Ovary (tissue), 3 donors: ENCODE data around the gene PRRC2C.

Source experiments
- EP300 ChIP-seq: sonication (generic); formaldehyde crosslinking; IDR thresholded peaks from one replicate; pipeline ENCODE4 v1.6.1; 2017; ENCODE audit warnings: antibody characterized with exemption
- POLR2A ChIP-seq: fragments of 450-650 bp; IDR thresholded peaks from one replicate; pipeline ENCODE4 v1.6.1; 2017; ENCODE audit warnings: antibody characterized with exemption, mild to moderate bottlenecking, moderate library complexity
- TF ChIP-seq, protein P1 (sequence below), 3 donors: fragments of 450-650 bp in 2 of 3; fragments of 200-600 bp in 1 of 3; IDR thresholded peaks; one replicate each; pipeline versions ENCODE4 v1.5.1 to v1.8.0; 2016 to 2022; ENCODE audit warnings: antibody characterized with exemption in 3 of 3, mild to moderate bottlenecking in 1 of 3
- donor health status: DM: no; HTN: no; CAD: no.

DNA sequence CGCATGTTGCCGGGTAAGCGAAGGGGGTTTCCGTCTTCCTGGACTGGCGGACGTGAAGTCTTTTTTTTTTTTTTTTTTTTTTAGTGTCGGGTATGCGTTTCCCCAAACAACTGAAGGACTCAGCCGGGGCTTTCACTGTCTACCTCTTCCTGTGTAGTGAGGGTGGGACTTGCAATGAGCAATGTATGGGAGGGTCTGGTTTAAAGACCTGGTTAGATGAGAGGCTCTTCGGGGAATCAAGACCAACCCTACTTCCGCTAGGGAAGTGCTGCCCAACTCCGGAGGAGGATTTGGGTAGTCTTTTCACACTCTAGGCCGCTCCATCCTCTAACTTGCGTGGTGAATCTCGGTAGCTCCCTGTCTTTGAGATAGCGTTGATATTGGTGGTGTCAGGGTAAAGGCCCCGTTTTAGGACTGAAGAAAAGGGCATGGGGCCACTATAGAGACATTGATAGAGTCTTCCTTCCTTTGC lies 754 bp downstream of the PRRC2C start:
- TF ChIP-seq, protein P1, sequence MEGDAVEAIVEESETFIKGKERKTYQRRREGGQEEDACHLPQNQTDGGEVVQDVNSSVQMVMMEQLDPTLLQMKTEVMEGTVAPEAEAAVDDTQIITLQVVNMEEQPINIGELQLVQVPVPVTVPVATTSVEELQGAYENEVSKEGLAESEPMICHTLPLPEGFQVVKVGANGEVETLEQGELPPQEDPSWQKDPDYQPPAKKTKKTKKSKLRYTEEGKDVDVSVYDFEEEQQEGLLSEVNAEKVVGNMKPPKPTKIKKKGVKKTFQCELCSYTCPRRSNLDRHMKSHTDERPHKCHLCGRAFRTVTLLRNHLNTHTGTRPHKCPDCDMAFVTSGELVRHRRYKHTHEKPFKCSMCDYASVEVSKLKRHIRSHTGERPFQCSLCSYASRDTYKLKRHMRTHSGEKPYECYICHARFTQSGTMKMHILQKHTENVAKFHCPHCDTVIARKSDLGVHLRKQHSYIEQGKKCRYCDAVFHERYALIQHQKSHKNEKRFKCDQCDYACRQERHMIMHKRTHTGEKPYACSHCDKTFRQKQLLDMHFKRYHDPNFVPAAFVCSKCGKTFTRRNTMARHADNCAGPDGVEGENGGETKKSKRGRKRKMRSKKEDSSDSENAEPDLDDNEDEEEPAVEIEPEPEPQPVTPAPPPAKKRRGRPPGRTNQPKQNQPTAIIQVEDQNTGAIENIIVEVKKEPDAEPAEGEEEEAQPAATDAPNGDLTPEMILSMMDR (IDR thresholded peaks at IDR 0.05), result no peak
- TF ChIP-seq POLR2A, result no peak
- TF ChIP-seq EP300, result no peak
